Trophoblast cell (in vitro differentiated cells and primary cell): ENCODE data around the gene BPGM.

ENCODE experiments used
- DNase-seq, 2 donors: peaks; one replicate each; pipeline ENCODE4 v3.0.0-alpha.2; 2016
- H2AFZ ChIP-seq: 2 replicates; pipeline ENCODE4 v1.6.1; 2013; ENCODE audit warnings: low read length, moderate library complexity, mild to moderate bottlenecking; ENCODE audit not compliant: insufficient read depth, poor library complexity
- H2AK5ac ChIP-seq: 2 replicates; pipeline ENCODE4 v1.6.1; 2013; ENCODE audit warnings: mild to moderate bottlenecking, low read length
- H2BK120ac ChIP-seq: 2 replicates; pipeline ENCODE4 v1.6.1; 2013; ENCODE audit warnings: low read length, mild to moderate bottlenecking, moderate library complexity; ENCODE audit not compliant: insufficient read depth, poor library complexity
- H2BK12ac ChIP-seq: 2 replicates; pipeline ENCODE4 v1.6.1; 2013; ENCODE audit warnings: mild to moderate bottlenecking, low read length, moderate library complexity
- H2BK5ac ChIP-seq: 2 replicates; pipeline ENCODE4 v1.6.1; 2013; ENCODE audit warnings: low read length, low read depth, moderate library complexity, mild to moderate bottlenecking; ENCODE audit not compliant: poor library complexity
- H3K14ac ChIP-seq: 2 replicates; pipeline ENCODE4 v1.6.1; 2013; ENCODE audit warnings: mild to moderate bottlenecking, low read length
- H3K18ac ChIP-seq: 2 replicates; pipeline ENCODE4 v1.6.1; 2013; ENCODE audit warnings: mild to moderate bottlenecking, low read length
- H3K23ac ChIP-seq: 2 replicates; pipeline ENCODE4 v1.6.1; 2013; ENCODE audit warnings: low read length
- H3K27ac ChIP-seq: 2 replicates; pipeline ENCODE4 v1.5.1; 2013; ENCODE audit warnings: low read depth, mild to moderate bottlenecking, inconsistent platforms, low read length, moderate library complexity
- H3K27me3 ChIP-seq: 2 replicates; pipeline ENCODE4 v1.6.1; 2013; ENCODE audit warnings: inconsistent platforms, mild to moderate bottlenecking, low read length, moderate library complexity; ENCODE audit not compliant: insufficient read depth
- H3K36me3 ChIP-seq, 2 experiments: 1 replicate in 1 of 2; 2 replicates in 1 of 2; pipeline ENCODE4 v1.6.1; 2013; ENCODE audit warnings: low read length in 2 of 2, mild to moderate bottlenecking in 2 of 2, moderate library complexity in 1 of 2; ENCODE audit not compliant: insufficient read depth in 2 of 2, control insufficient read depth in 1 of 2
- H3K4ac ChIP-seq: 2 replicates; pipeline ENCODE4 v1.6.1; 2013; ENCODE audit warnings: low read depth, mild to moderate bottlenecking, low read length, moderate library complexity
- H3K4me1 ChIP-seq, 2 experiments: 1 replicate in 1 of 2; 2 replicates in 1 of 2; pipeline ENCODE4 v1.6.1; 2013; ENCODE audit warnings: low read length in 2 of 2, mild to moderate bottlenecking in 2 of 2, moderate library complexity in 1 of 2; ENCODE audit not compliant: insufficient read depth in 2 of 2, control insufficient read depth in 1 of 2
- H3K4me2 ChIP-seq: 2 replicates; pipeline ENCODE4 v1.6.1; 2013; ENCODE audit warnings: inconsistent platforms, mild to moderate bottlenecking, low read length, moderate library complexity
- H3K4me3 ChIP-seq: 2 replicates; pipeline ENCODE4 v1.5.1; 2013; ENCODE audit warnings: mild to moderate bottlenecking, low read depth, low read length, inconsistent platforms
- H3K79me1 ChIP-seq: one replicate; pipeline ENCODE4 v1.6.1; 2013; ENCODE audit warnings: low read length
- H3K79me2 ChIP-seq: 2 replicates; pipeline ENCODE4 v1.6.1; 2013; ENCODE audit warnings: low read length, mild to moderate bottlenecking; ENCODE audit not compliant: control insufficient read depth, insufficient read depth, poor library complexity
- H3K9ac ChIP-seq: 2 replicates; pipeline ENCODE4 v1.6.1; 2013; ENCODE audit warnings: mild to moderate bottlenecking, low read length
- H3K9me3 ChIP-seq: 2 replicates; pipeline ENCODE4 v1.6.1; 2013; ENCODE audit warnings: low read depth, mild to moderate bottlenecking, control low read depth, inconsistent platforms, low read length; ENCODE audit not compliant: insufficient read depth
- H4K12ac ChIP-seq: 2 replicates; pipeline ENCODE4 v1.6.1; 2013; ENCODE audit warnings: low read depth, mild to moderate bottlenecking, low read length, moderate library complexity
- H4K8ac ChIP-seq: 2 replicates; pipeline ENCODE4 v1.6.1; 2013; ENCODE audit warnings: low read depth, mild to moderate bottlenecking, low read length, moderate library complexity
- H4K91ac ChIP-seq: one replicate; pipeline ENCODE4 v1.6.1; 2013; ENCODE audit warnings: low read depth, mild to moderate bottlenecking, low read length, moderate library complexity
- WGBS: extraction: QIAGEN DNeasy Blood & Tissue Kit; methylation state at CpG from one replicate; pipeline ENCODE4 v1.1.7; 2013; ENCODE audit warnings: missing lambda C conversion rate; ENCODE audit not compliant: insufficient read length, insufficient coverage; ENCODE audit errors: extremely low coverage; 5-methylcytosine and 5-hydroxymethylcytosine counted together

BPGM gene

DNA sequence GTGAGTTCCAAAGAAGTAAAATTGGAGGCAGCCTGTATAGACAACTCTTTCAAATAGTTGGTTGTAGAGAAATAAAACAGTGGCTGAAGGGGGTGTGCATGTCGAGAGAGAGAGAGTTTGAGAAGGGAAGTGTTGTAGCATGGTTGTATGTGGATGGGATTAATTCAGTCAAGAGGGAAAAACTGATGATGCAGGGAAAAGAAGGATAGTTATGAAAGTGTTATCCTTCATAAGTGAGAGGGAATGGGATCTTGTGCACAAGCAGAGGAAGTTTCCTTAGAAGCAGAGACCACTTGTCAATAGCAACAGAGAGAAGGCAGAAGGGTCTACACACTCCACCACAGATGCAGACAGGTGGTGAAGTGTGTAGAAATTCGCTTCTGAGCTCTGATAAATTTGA is 30.0 kb upstream of the BPGM start:
- no peaks in the 10 kb centered on the region for H3K4me1 ChIP-seq
- no peaks in the 10 kb centered on the region for H3K27me3 ChIP-seq
- no peak overlapping the region for H2BK120ac ChIP-seq
- no peak overlapping the region for H4K91ac ChIP-seq
- H4K8ac ChIP-seq: no peak overlapping the region
- H3K36me3 ChIP-seq: no peaks in the 10 kb centered on the region
- H3K9ac ChIP-seq: no peak overlapping the region
- H2BK12ac ChIP-seq: no peak overlapping the region
- H2AFZ ChIP-seq: no peak overlapping the region
- H3K4ac ChIP-seq: no peak overlapping the region
- H3K14ac ChIP-seq: no peak overlapping the region
- H3K79me2 ChIP-seq: no peaks in the 10 kb centered on the region
- no peak overlapping the region for H3K4me3 ChIP-seq
- no peak overlapping the region for H2AK5ac ChIP-seq
- no peaks in the 10 kb centered on the region for H3K79me1 ChIP-seq
- WGBS: 100% methylated on average over 1 of the region's 2 CpGs
- no peak for DNase-seq
- H3K4me2 ChIP-seq: no peak overlapping the region
- H4K12ac ChIP-seq: no peak overlapping the region
- no peak overlapping the region for H3K27ac ChIP-seq
- no peak overlapping the region for H3K18ac ChIP-seq
- no peak overlapping the region for H3K23ac ChIP-seq
- H3K9me3 ChIP-seq: no peaks in the 10 kb centered on the region
- H2BK5ac ChIP-seq: no peak overlapping the region

DNA sequence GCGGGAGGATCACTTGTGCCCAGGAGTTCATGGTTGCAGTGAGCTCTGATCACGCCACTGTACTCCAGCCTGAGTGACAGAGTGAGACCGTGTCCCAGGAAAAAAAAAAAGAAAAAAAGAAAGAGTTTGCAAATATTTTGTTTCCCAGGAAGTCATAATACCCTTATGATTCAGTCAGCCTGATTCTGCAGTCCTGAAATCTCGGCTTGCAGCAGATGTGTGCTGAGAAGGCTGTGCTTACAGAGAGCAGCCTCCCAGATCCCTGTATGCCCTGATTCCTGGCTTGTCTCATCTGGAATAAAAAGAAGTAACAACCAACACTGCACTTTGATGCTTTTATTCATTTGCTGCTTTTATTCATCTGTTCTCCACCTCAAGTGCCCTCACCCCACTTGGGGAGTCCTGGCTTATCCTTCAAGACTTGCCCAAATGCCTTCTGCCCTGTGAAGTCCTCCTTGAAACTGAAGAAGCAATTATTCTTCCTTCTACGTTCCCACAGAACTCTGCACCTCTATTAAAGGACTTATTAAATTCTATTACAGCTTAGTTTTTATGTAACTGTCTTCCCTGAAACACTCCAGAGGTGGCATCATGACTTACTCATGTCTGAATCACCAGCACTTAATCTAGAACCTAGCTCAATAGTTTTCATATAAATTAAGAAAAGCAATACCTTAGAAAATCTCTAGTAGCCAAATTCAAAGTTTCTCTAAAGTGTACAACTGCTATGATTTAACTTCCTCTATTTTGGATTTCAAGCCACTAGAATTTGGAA is 27.7 kb upstream of the BPGM start:
- Histone ChIP-seq H3K14ac (no peak overlapping the region), H3K36me3 (no peaks in the 10 kb centered on the region), H3K27ac (no peak overlapping the region), H2BK12ac (no peak overlapping the region), H3K4ac (no peak overlapping the region), H3K23ac (no peak overlapping the region), H3K79me2 (no peaks in the 10 kb centered on the region), H2BK120ac (no peak overlapping the region), H4K8ac (no peak overlapping the region), H4K91ac (no peak overlapping the region), H3K4me3 (no peak overlapping the region), H2AFZ (no peak overlapping the region), H3K9ac (no peak overlapping the region), H3K79me1 (no peaks in the 10 kb centered on the region), H3K9me3 (no peaks in the 10 kb centered on the region), H4K12ac (no peak overlapping the region), H3K4me1 (no peaks in the 10 kb centered on the region), H3K27me3 (no peaks in the 10 kb centered on the region), H3K4me2 (no peak overlapping the region), H2AK5ac (no peak overlapping the region), H3K18ac (no peak overlapping the region), H2BK5ac (no peak overlapping the region)
- WGBS: no CpG with 5 or more reads among the region's 5 CpGs
- DNase-seq: no peak

DNA sequence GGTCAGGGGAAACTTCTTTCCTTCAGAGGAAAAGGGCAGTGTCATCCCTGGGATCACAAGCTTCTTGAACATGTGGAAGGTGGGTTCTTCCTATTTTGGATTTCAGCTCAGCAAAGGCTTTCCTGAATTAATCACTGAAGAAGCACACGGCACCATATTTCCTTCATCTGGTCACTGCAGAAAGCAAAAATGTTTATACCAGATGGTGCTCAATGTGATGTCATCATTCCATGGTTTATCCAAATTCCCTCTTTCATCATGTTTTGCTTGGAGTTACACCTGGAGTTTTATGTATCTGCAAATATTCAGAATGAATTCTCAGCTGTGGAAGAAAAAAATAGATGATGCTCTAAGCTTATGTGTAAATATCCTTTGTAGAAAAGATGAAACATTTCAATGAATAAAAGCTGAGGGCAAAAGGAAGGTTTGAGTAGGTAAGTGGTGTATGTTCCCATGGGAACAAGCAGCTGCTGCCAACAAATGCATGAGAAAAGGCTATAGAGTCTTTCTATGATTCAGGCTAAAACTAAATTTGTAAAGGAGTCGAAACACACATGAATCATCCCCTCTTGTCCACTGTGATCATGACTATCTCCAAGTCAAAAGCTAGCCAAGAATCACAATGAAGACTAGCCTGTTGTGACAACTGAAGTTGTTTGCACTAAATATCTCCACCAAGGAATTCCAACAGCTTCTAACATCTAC is 26.9 kb upstream of the BPGM start:
- Histone ChIP-seq H3K36me3 (no peaks in the 10 kb centered on the region), H2BK120ac (no peak overlapping the region), H3K4me1 (no peaks in the 10 kb centered on the region), H3K79me2 (no peaks in the 10 kb centered on the region), H2AK5ac (no peak overlapping the region), H4K91ac (no peak overlapping the region), H3K14ac (no peak overlapping the region), H2BK5ac (no peak overlapping the region), H3K27ac (no peak overlapping the region), H3K79me1 (no peaks in the 10 kb centered on the region), H4K12ac (no peak overlapping the region), H3K4me2 (no peak overlapping the region), H3K9me3 (no peaks in the 10 kb centered on the region), H4K8ac (no peak overlapping the region), H2AFZ (no peak overlapping the region), H3K23ac (no peak overlapping the region), H3K9ac (no peak overlapping the region), H3K4me3 (no peak overlapping the region), H3K4ac (no peak overlapping the region), H3K27me3 (no peaks in the 10 kb centered on the region), H2BK12ac (no peak overlapping the region), H3K18ac (no peak overlapping the region)
- no CpG with 5 or more reads among the region's 2 CpGs for WGBS
- DNase-seq: no peak

GRCh38 chr7:134622303-134622995 is 24.2 kb upstream of the BPGM start:
- Histone ChIP-seq H4K12ac (no peak overlapping the region), H3K4me3 (no peak overlapping the region), H3K4me2 (no peak overlapping the region), H4K91ac (no peak overlapping the region), H3K9ac (no peak overlapping the region), H3K79me1 (no peaks in the 10 kb centered on the region), H2AFZ (no peak overlapping the region), H3K4me1 (no peaks in the 10 kb centered on the region), H3K79me2 (no peaks in the 10 kb centered on the region), H3K23ac (no peak overlapping the region), H2AK5ac (no peak overlapping the region), H4K8ac (no peak overlapping the region), H3K27ac (no peak overlapping the region), H3K4ac (no peak overlapping the region), H3K36me3 (no peaks in the 10 kb centered on the region), H2BK12ac (no peak overlapping the region), H2BK5ac (no peak overlapping the region), H3K14ac (no peak overlapping the region), H3K9me3 (no peaks in the 10 kb centered on the region), H3K18ac (no peak overlapping the region), H2BK120ac (no peak overlapping the region), H3K27me3 (no peaks in the 10 kb centered on the region)
- WGBS: no CpG with 5 or more reads among the region's 7 CpGs
- no peak for DNase-seq
